ENCODE data around the gene LGALS13. TPM values are rescaled to one million over a fixed set of nuclear protein-coding genes. Genes with fewer than 3 reads are reported as not detected.

LGALS13 gene
- total and polyA plus RNA-seq, 2 of the 8 experiments (the other 6 are each of a cell fraction or from before 2014, with no cell fraction given), result not detected

DNA sequence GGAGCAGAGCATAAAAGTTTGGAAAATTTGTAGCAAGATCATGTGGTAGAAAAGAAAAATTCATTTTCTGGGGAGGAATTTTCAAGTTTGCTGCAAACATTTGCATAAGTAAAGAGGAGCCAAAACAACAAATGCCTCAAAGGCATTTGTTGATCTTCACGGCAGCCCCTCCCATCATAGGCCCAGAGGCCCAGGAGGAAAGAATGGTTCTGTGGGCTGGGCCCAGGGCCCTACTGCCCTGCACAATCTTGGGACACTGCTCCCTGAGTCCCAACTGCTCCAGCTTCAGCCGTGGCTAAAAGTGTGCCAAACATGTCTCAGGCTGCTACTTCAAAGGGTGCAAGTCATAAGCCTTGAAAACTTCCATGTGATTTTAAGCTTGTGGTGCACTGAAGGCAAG lies 11.3 kb downstream of the LGALS13 start:
- WGBS, 2 experiments (ENCODE audit: extremely low coverage in 1 of 2, insufficient coverage in 1 of 2, insufficient read length in 1 of 2, insufficient replicate concordance in 2 of 2, low coverage in 1 of 2, low lambda C conversion rate in 2 of 2, missing lambda C conversion rate in 1 of 2), result 79% methylated on average over 2 of the region's 2 CpGs; no CpG with 5 or more reads in 1 of the 2 experiments
- no peak for DNase-seq (ENCODE audit: low read depth in 1 of 2, low spot score in 2 of 2)
- TF ChIP-seq SAP30 (IDR thresholded peaks at IDR 0.05; ENCODE audit: insufficient read depth, insufficient replicate concordance, low read length) (no peak), ATF2 (IDR thresholded peaks at IDR 0.05; ENCODE audit: low read length) (no peak), PHF8 (conservative IDR thresholded peaks at IDR 0.05; ENCODE audit: low read depth, low read length) (no peak)
- H3K27ac ChIP-seq (ENCODE audit: low read depth, low read length), result no peak overlapping the region
- no peak overlapping the region for H2BK15ac ChIP-seq (ENCODE audit: low read length)
- H3K36me3 ChIP-seq (ENCODE audit: control insufficient read depth in 2 of 4, insufficient read depth in 4 of 4, low read length in 3 of 4), result no peaks in the 10 kb centered on the region
- H2BK120ac ChIP-seq (replicated peaks; ENCODE audit: low read depth, low read length), result no peak overlapping the region
- no peak overlapping the region for H4K5ac ChIP-seq (ENCODE audit: insufficient read length, low read depth, low read length)
- no peaks in the 10 kb centered on the region for H3K23me2 ChIP-seq (ENCODE audit: low read depth, low read length)
- no peak overlapping the region for H2AK5ac ChIP-seq (ENCODE audit: low read depth, low read length)
- H2BK20ac ChIP-seq (ENCODE audit: low read length), result no peak overlapping the region
- H3K4ac ChIP-seq (replicated peaks; ENCODE audit: insufficient read length, low read depth, low read length), result no peak overlapping the region
- H3K9me3 ChIP-seq (ENCODE audit: insufficient read depth in 2 of 2, low read depth in 1 of 2, low read length in 1 of 2), result peaks cover 7 to 12% of the 10 kb centered on the region in 2 experiments
- H2BK5ac ChIP-seq (ENCODE audit: low read depth, low read length), result no peak overlapping the region
- POLR2A ChIA-PET (ENCODE audit: partially characterized antibody), result no interaction called here
- no peaks in the 10 kb centered on the region for H3K79me2 ChIP-seq (ENCODE audit: control insufficient read depth in 1 of 2, insufficient read depth in 2 of 2, low read length in 2 of 2)
- H3K56ac ChIP-seq (replicated peaks; ENCODE audit: insufficient read length, low read depth, low read length), result no peak overlapping the region
- H3K14ac ChIP-seq (ENCODE audit: insufficient read length), result no peak overlapping the region
- H2AFZ ChIP-seq (ENCODE audit: low read length), result no peak overlapping the region
- no peaks in the 10 kb centered on the region for H3K27me3 ChIP-seq (replicated peaks in 1 of 4; ENCODE audit: control insufficient read depth in 3 of 4, extremely low read depth in 1 of 4, insufficient read depth in 3 of 4, low read length in 3 of 4)
- H3K79me1 ChIP-seq (ENCODE audit: low read depth, low read length), result no peaks in the 10 kb centered on the region
- H3K4me2 ChIP-seq (ENCODE audit: insufficient read depth in 1 of 2, low read depth in 2 of 2, low read length in 2 of 2), result no peak overlapping the region
- no peak for FAIRE-seq
- H3K23ac ChIP-seq (ENCODE audit: insufficient read length), result no peak overlapping the region
- no peak overlapping the region for H2BK12ac ChIP-seq (ENCODE audit: low read depth, low read length)
- no peak overlapping the region for H4K91ac ChIP-seq (replicated peaks; ENCODE audit: insufficient read length, low read length)
- H4K8ac ChIP-seq (ENCODE audit: extremely low read depth, insufficient read depth, low read length), result no peak overlapping the region
- no peak overlapping the region for H3K18ac ChIP-seq (ENCODE audit: extremely low read depth, low read length)
- H4K20me1 ChIP-seq (replicated peaks in 1 of 2; ENCODE audit: control insufficient read depth in 1 of 2, insufficient read depth in 2 of 2, low read length in 2 of 2), result no peaks in the 10 kb centered on the region
- no peak overlapping the region for H3K9ac ChIP-seq (replicated peaks in 1 of 4; ENCODE audit: extremely low read depth in 1 of 4, low read depth in 3 of 4, low read length in 3 of 4)
- no peak overlapping the region for H3K4me3 ChIP-seq (ENCODE audit: extremely low read depth in 1 of 4, insufficient read depth in 2 of 4, low read depth in 3 of 4, low read length in 4 of 4)
- CTCF ChIA-PET (ENCODE audit: partially characterized antibody), result no interaction called here
- no peaks in the 10 kb centered on the region for H3K4me1 ChIP-seq (replicated peaks in 1 of 4; ENCODE audit: control insufficient read depth in 3 of 4, insufficient read depth in 4 of 4, low read length in 3 of 4)

Data from H1 (cell line).